Measurements from ENCODE around the gene TPM2.
A peak's percentile ranks its signal among the peaks of the same experiment; 100 is the strongest.
"Not testable (repeated sequence)": the region's sequence is repeated elsewhere in the genome, so short reads cannot be mapped to it uniquely, and the experiment has no call there.

The TPM2 gene

DNA sequence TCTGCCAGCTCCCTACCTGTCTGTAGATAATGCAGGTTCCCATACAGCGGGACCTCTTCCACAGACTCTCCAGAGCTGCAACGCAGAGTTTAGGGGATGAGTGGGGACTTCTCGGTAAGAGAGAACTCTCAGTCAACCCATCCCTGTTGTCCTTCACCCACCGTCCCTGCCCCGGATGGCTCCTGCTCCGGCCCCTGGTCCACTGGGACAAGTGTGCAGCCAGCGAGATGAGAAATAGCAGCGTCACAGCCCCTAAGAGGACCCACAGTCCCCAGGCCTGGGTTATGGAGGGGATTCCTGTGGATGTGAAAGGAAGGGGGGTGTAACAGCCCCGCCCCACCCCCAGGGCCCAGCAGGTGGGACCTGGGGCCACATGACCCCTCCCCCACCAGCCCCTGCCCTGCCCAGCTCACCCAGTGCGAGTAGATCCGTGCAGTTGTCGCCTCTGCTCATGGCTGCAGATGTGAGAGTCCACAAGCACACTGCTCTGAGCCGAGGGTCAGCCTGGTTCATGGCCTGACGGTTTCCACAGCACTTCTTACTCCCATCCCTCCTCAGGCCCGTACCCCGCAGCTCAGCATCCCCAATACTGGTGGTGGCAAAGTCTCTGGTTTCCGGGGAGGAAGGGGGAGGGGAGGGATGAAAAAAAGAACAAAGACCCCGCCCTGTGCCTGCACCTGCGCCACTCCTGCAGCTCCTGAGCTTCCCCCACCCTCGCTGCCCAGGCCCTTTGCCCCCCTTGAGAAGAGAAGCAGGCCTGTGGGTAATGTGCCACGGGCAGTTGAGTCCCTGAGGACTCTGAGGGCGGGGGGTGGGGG lies 39.2 kb downstream of the TPM2 start, which contains the start of gene SIT1:
SIT1 (minus strand) TSS at position 591 of the 818 bp plus-strand sequence; CDS start at position 513, 78 bp downstream.
- DNase-seq: no peak

GRCh38 chr9:35649431-35650340 lies 40.0 kb downstream of the TPM2 start:
- DNase-seq: no peak

DNA sequence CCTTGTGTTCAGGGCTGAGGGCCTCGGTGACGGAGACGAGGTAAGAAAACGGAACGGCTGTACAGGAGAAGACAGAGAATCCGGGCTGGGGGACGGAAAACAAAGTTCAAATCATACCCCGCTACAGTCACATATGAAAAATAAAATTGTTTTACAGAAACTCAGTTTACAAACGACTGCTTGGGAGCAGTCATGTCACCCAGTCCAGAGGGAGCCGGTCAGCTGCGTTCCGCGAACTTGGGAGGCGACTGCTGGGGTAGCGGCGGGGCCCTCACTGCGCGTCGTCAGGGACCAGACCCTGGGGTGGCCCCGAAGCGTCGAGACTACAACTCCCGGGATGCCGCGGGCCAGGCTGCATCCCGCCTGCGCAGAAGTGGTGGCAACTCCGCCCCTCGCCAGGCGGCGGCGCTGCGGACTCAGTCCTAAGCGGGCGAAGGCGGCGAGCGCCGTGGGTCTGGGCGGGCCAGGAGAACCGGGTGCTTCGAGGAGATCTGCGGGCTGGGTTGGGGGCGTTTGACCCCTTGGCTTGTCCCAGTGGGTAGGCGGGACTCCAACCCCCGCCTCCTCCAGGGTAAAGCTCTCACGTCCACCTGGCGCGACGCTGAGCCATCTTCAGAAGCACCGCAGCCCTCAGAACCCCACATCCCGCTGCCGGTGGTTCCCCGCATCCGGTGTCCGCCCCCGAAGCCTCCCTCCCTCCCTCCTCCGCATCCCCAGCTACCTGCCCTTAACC lies 43.0 kb downstream of the TPM2 start:
- DNase-seq: peak; percentile 50

GRCh38 chr9:35646153-35646532 lies 43.6 kb downstream of the TPM2 start:
- no peak for DNase-seq

- DNase-seq: not testable (repeated sequence)
Observed at GRCh38 chr9:35645736-35646135, 44.0 kb downstream of the TPM2 start.

DNA sequence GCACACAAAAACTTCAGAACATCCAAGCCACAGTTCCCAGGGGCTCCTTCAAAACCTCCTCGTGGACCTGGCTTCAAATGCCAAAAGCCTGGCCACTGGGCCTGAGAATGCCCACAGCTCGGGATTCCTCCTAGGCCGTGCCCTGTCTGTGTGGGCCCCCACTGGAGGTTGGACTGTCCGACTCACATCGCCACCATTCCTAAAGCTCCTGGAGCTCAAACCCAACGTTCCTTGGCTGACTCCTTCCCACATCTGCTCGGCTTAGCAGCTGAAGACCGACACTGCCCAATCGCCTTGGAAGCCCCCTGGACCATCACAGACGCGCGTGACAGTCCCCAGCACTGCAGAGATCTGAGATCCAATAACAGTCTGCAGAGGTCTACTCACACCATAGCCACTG lies 46.7 kb downstream of the TPM2 start:
- DNase-seq: no peak

GRCh38 chr9:35641478-35641877 lies 48.2 kb downstream of the TPM2 start:
- not testable (repeated sequence) for DNase-seq

GRCh38 chr9:35640431-35640830 lies 49.3 kb downstream of the TPM2 start:
- not testable (repeated sequence) for DNase-seq

GRCh38 chr9:35639631-35640030 lies 50.1 kb downstream of the TPM2 start:
- no peak for DNase-seq

DNA sequence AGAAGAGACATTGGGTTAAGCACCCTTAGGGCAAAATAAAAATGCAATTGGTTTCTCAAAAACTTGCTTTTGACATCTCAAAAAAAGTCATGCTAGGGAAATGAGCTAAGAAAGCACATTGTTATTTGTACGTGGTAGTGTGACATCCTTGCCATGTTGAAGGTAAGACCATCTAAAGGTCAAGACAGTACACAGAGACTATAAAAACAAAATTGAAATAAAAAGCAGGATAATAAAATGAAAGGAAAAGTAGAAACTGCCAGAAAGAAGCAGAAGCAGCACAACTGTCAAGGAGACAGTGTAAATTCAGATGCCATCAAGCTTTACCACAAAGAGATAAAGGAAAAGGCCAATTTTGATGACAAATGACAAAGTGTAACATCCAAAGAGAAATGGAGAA lies 50.5 kb downstream of the TPM2 start:
- not testable (repeated sequence) for DNase-seq

DNA sequence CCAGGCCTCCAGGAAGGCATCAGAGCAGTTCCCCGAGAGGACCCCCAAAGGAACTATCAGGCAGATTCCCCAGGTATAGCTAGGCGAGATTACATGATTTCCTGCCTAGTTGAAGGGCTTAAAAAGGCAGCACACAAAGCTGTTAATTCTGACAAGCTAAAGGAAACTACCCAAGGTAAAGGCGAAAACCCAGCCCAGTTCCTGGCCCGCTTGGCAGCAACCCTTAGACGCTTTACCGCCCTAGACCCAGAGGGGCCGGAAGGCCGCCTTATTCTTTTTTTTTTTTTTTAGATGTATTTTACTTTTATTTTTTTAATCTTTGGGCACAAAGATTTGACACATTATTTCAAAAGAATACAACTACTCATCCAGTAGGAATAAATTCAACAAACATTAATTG lies 51.0 kb downstream of the TPM2 start:
- not testable (repeated sequence) for DNase-seq

DNA sequence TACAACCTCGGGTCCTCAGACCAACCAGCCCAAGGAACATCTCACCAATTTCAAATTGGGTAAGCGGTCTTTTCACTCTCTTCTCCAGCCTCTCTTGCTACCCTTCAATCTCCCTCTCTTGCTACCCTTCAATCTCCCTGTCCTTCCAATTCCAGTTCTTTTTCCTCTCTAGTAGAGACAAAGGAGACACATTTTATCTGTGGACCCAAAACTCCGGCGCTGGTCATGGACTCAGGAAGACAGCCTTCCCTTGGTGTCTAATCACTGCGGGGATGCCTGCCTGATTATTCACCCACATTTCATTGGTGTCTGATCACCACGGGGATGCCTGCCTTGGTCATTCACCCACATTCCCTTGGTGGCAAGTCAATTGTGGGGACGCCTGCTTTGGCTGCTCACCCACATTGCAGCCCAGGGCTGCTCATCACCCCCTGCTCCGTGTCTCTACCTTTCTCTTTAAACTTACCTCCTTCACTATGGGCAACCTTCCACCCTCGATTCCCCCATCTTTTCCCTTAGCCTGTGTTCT lies 52.2 kb downstream of the TPM2 start:
- DNase-seq: not testable (repeated sequence)

DNA sequence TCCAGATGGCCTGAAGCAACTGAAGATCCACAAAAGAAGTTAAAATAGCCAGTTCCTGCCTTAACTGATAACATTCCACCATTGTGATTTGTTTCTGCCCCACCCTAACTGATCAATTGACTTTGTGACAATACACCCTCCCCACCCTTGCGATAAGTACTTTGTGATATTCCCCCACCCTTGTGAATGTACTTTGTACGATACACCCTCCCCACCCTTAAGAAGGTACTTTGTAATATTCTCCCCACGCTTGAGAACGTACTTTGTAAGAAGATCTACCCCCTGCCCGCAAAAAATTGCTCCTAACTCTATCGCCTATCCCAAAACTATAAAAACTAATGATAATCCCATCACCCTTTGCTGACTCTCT lies 52.9 kb downstream of the TPM2 start:
- not testable (repeated sequence) for DNase-seq

GRCh38 chr9:35636135-35636876 lies 53.4 kb downstream of the TPM2 start:
- DNase-seq: no peak

DNA sequence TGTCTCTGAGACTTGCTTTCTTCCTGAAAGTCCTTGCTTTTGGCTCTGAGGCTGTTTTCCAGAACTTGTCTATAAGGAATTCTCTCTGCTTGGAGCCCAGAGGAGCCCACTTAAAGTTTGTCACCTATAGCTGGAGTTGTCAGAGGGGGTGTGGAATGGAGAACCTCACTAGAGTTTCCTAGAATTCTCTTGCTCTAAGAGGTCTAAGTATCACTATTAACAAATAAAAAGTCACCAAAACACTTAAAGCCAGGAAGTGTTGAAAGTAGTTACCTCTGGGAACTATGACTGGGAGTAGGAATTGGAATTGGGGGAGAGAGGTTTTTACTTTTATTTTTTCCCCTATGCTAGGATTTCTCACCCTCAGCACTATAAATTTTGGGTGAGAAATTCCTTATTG lies 54.0 kb downstream of the TPM2 start:
- DNase-seq: no peak

Data from SHP77 treated with DMSO at 0.1 percent for 48 hours (cell line).